GDM1 (cell line): Measurements from ENCODE around the gene DNAI2.
"Not testable (repeated sequence)": the region's sequence is repeated elsewhere in the genome, so short reads cannot be mapped to it uniquely, and the experiment has no call there.

Experiments
- DNase-seq: peaks from one replicate; lab custom pipeline; 2025; lab: John Stamatoyannopoulos, UW

DNAI2 gene

DNA sequence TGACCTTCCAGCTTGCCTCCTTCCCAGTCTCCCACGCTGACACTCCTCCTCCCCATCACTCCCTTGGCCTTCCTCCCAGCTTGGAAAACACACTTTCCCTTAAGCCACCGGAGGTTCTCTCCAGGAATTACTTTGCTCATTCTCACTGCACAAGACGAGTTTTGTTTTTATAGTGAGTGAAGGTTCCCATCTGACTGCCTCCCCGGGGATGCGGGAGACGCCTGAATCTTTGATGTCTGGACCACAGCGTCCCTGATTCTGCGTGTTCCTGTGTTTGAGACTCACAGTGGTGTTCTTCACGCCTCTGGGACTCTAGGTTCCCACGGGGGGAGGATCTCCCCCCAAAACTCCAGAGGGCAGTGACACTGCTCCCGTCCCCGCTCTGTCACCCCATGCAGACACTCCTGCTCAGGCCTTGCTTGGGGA is 2.0 kb downstream of the DNAI2 start:
- no peak for DNase-seq

- no peak for DNase-seq
Measured at GRCh38 chr17:74276541-74277009, 2.5 kb downstream of the DNAI2 start.

DNA sequence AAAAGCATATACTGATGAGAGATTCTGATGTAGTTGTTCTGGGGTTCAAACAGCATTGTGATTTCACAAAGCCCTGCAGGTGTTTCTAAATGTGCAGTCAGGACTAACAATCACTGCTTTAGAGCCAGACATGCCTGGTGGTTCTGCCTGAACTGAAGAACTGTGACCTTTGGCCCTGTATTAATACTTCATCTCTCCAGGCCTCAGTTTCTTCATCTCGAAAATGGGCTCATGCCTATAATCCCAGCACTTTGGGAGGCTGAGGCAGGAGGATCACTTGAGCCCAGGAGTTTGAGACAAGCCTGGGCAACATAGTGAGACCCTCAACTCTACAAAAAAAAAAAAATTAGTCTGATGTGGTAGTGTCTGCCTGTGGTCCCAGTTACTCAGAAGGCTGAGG is 3.9 kb downstream of the DNAI2 start:
- no peak for DNase-seq

GRCh38 chr17:74279617-74280016 is 5.6 kb downstream of the DNAI2 start:
- not testable (repeated sequence) for DNase-seq

DNA sequence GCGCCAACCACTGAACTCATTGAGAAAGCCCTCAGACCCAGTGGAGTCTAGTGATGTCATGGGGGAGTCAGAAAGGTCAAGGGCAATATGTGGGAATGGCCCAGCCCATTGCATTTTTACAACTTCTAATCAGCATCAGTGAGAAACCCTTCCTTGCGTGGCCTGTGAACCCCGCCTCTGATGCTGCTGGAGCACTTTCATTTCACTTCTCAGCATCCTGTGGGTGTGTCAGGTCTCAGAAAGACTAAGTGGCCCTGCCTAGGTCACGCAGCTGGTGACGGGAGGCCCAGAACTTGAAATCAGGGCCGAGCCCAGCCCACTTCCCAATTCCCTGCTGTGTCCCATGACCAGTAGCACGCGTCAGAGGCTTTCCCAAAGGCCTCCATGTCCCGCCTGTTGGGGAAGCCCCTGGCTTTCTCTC is 6.1 kb downstream of the DNAI2 start:
- DNase-seq: no peak

GRCh38 chr17:74281799-74282198 is 7.8 kb downstream of the DNAI2 start:
- no peak for DNase-seq

DNA sequence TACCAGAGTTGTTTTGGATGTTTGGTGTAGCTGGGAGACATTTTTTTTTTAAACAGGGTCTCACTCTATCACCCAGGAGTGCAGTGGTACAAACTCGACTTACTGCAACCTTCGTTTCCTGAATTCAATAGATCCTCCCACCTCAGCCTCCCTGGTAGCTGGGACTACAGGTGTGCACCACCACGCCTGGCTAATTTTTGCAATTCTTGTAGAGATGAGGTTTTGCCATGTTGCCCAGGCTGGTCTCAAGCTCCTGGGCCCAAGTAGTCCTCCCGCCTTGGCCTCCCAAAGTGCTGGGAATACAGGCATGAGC is 8.2 kb downstream of the DNAI2 start:
- DNase-seq: not testable (repeated sequence)

- no peak for DNase-seq
Measured at GRCh38 chr17:74282587-74283370, 8.7 kb downstream of the DNAI2 start.

DNA sequence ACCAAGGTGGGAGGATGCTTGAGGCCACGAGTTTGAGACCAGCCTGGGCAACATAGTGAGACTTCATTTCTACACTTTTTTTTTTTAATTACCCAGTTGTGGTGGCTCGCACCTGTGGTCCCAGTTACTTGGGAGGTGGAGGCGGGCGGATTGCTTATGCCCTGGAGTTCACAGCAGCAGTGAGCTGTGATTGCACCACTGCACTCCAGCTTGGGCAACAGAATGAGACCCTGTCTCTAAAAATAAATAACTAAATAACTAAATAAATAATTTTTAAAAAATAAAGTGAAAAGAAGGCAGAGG is 9.3 kb downstream of the DNAI2 start:
- DNase-seq: no peak

DNA sequence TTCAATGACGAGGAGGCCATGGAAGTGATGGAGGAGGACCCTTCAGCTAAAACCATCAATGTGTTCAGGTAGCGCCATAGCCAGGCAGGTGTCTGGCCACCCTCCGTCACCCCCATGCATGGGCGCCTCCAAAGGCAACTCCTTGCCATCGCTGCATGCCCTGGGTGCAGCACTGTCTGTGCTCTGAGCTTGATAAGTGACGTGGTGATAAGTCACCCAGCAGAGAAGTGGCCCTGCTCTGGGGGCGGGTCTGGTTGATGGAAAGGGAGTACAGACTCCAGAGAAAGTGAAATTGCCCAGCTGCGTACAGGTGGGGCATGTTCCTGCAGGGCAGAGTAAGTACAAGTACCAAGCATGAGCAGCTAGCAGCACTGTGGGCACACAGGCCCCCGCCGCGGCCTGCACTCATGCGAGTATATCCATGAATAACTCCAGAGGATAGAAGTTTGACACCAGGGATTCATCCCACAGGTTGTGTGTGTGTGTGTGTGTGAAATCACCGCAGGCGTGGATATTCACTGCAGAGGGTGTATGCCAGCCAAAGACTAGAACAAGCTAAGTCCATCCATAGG is 13.1 kb downstream of the DNAI2 start:
- no peak for DNase-seq

GRCh38 chr17:74288785-74289184 is 14.8 kb downstream of the DNAI2 start:
- no peak for DNase-seq

- no peak for DNase-seq
Measured at GRCh38 chr17:74289688-74290087, 15.7 kb downstream of the DNAI2 start.

GRCh38 chr17:74290340-74290739 is 16.3 kb downstream of the DNAI2 start:
- DNase-seq: no peak

DNA sequence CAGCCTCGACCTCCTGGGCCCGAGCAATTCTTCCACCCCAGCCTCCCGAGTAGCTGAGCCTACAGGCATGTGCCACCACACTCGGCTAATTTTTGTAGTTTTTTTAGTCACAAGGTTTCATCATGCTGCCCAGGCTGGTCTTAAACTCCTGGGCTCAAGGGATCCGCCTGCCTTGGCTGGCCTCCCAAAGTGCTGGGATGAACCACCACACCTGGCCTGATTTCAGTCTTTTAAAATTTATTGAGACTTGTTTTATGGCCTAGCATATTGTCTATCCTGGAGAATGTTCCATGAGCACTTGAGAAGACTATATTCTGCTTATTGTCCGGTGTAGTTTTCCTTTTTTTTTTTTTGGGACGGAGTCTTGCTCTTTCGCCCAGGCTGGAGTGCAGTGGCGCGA is 18.5 kb downstream of the DNAI2 start:
- DNase-seq: no peak

DNA sequence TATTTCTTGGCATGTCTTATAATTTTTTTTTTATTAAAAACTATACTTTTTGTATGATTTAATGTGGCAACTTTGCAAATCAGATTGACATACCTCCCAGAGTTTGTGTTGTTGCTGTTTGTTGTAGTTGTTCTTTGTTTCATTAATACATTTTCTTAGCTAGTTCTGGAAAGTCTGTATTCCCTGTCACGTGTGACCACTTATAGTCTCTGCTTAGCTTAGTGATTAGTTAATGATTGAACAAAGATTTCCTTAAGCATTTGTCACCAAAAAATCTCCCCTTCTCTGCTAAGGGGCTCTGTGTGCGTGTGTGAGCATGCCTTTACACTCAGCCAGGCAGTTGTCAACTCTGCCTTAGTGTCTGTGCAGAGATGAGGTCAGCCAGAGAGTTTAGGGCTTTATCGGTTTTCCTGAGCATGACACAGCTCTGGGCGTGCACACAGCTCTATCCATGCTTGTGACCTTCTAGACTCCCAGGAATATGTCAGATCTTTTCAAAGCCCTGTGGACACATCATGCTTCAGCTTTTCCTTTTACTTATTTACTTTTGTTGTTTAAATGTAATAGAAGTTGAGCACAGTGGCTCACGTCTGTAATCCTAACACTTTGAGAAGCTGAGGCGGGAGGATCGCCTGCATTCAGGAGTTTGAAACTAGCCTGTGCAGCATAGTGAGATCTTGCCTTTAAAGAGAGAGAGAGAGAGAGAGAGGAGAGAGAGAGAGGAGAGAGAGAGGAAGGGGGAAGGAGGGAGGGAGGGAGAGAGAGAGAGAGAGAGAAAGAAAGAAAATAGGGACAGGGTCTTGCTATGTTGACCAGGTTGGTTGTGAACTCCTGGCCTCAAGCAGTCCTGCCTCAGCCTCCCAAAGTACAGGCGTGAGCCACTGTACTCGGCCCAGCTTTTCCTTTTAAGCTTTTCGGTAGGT is 21.9 kb downstream of the DNAI2 start:
- no peak for DNase-seq

GRCh38 chr17:74296548-74296936 is 22.5 kb downstream of the DNAI2 start:
- DNase-seq: peak; percentile 15

- no peak for DNase-seq
Measured at GRCh38 chr17:74297941-74298340, 23.9 kb downstream of the DNAI2 start.

- DNase-seq: no peak
Measured at GRCh38 chr17:74298778-74299177, 24.7 kb downstream of the DNAI2 start.

GRCh38 chr17:74299226-74300009 is 25.4 kb downstream of the DNAI2 start:
- DNase-seq: no peak

DNA sequence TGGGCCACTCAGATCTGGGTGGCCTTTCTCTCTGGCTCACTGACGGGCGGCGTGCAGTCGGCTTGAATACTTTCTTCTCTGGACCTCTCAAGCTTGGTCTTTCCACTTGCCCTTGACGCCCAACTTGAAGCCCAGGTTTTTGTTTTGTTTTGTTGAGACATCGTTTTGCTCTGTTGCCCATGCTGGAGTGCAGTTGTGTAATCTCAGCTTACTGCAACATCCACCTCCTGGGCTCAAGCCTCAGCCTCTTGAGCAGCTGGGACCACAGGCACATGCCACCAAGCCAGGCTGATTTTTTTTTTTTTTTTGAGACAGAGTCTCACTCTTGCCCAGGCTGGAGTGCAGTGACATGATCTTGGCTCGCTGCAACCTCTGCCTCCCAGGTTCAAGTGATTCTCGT is 29.3 kb downstream of the DNAI2 start:
- no peak for DNase-seq

DNA sequence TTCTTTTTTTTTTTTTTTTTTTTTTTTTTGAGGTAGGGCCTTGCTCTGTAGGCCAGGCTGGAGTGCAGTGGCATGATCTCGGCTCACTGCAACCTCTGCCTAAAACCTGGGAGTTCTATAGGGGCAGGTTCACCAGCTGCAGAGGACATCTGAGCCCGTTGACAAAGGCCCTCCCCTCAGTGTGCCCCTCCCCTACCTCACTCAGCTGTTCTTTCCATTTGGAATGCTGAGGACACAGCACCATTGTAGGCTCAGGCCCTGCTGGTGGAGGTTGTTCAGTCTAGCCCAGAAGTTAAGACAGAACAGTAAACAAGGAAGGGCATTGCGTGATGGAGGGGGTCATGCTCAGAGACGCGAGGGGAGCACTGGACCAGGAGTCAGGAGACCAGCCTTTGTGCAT is 30.1 kb downstream of the DNAI2 start:
- DNase-seq: no peak
